ENCODE results near the gene TSEN54. TPM values are rescaled to one million over a fixed set of nuclear protein-coding genes. Genes with fewer than 3 reads are reported as not detected.

Gene TSEN54
- polyA plus RNA-seq, 1 of the 3 experiments (the other 2 are of a cell fraction): 29.8 TPM

- peak overlapping the region; percentile 100 for H3K4me2 ChIP-seq
- under 1% methylated on average over 33 of the region's 50 CpGs for WGBS (ENCODE audit: low lambda C conversion rate)
- 0 out of 2 replicates have a peak overlapping the region, but pooled peaks have one; percentile 52 for H2AFZ ChIP-seq (ENCODE audit: low read depth)
- ChIA-PET POLR2A (interaction anchor here (0.7 kb wide), 1 partner anchor 16 kb away, joined by 3 read pairs; no protein-coding TSS in a partner anchor), CTCF (interaction anchor here (0.7 to 1.8 kb wide), 10 partner anchors 10 to 235 kb away, joined by 3 to 9 read pairs (median 4); partner anchors contain the start of genes RECQL5, SAP30BP and SMIM5)
- H3K4me3 ChIP-seq (ENCODE audit: low read depth in 2 of 2, low read length in 1 of 2): peak overlapping the region; percentile 81 to 98
- H3K4me1 ChIP-seq (ENCODE audit: control insufficient read depth in 1 of 2, insufficient read depth in 2 of 2, low read depth in 1 of 2, low read length in 1 of 2): peaks cover 0 to 33% of the 10 kb centered on the region in 2 experiments; a peak in 1 of 4 replicates
- peaks cover 24% of the 10 kb centered on the region; the same call in 1 of the 2 replicates for H3K79me2 ChIP-seq (ENCODE audit: insufficient read depth)
- H4K20me1 ChIP-seq (ENCODE audit: insufficient read depth): peaks cover 30% of the 10 kb centered on the region
- no peaks in the 10 kb centered on the region for H3K9me3 ChIP-seq
- no peak for DNase-seq
- no peaks in the 10 kb centered on the region for H3K27me3 ChIP-seq (ENCODE audit: insufficient read depth)
- TF ChIP-seq MXI1 (IDR thresholded peaks at IDR 0.05; ENCODE audit: low read depth, low read length) (no peak), YY1 (IDR thresholded peaks at IDR 0.05; ENCODE audit: low read depth) (no peak), POLR2AphosphoS5 (IDR thresholded peaks at IDR 0.05; ENCODE audit: low read depth, low read length) (peak; percentile 44; the same call in 1 of the 2 replicates), GABPA (IDR thresholded peaks at IDR 0.05; ENCODE audit: low read depth) (no peak), EP300 (IDR thresholded peaks at IDR 0.05; ENCODE audit: borderline replicate concordance in 1 of 2, low read depth in 1 of 2, low read length in 1 of 2) (no peak)
- TF ChIP-seq, protein P1, sequence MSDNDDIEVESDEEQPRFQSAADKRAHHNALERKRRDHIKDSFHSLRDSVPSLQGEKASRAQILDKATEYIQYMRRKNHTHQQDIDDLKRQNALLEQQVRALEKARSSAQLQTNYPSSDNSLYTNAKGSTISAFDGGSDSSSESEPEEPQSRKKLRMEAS (IDR thresholded peaks at IDR 0.05; ENCODE audit: low read depth): no peak
- H3K36me3 ChIP-seq (replicated peaks in 1 of 2; ENCODE audit: control insufficient read depth in 1 of 2, insufficient read depth in 2 of 2, low read length in 1 of 2): peaks cover 10% of the 10 kb centered on the region in 2 experiments
- H3K27ac ChIP-seq (ENCODE audit: low read depth in 2 of 2, low read length in 1 of 2): peak overlapping the region; percentile 14 to 68; a peak in 2 of 4 replicates
- H3F3A ChIP-seq (replicated peaks; ENCODE audit: insufficient read depth): no peaks in the 10 kb centered on the region
- H3K9ac ChIP-seq: peak overlapping the region; percentile 78
- no peaks in the 10 kb centered on the region for H3K9me2 ChIP-seq
Observed at GRCh38 chr17:75514919-75515495, 1.3 kb upstream of the TSEN54 start.

- H3K9me3 ChIP-seq: no peaks in the 10 kb centered on the region
- peak within 1 kb of the TSS; percentile 45 to 88; a peak in 3 of 4 replicates for H3K27ac ChIP-seq (ENCODE audit: low read depth in 2 of 2, low read length in 1 of 2)
- POLR2A ChIA-PET: interaction anchor here (0.7 to 1.6 kb wide), 7 partner anchors 10 to 258 kb away, joined by 3 to 24 read pairs (median 4); partner anchors contain the start of genes GGA3, GRB2, LLGL2 and MRPS7
- peaks cover 24% of the 10 kb centered on the region; the same call in 1 of the 2 replicates for H3K79me2 ChIP-seq (ENCODE audit: insufficient read depth)
- peak within 1 kb of the TSS; percentile 100 for H3K4me2 ChIP-seq
- H3K9me2 ChIP-seq: no peaks in the 10 kb centered on the region
- H3K4me3 ChIP-seq (ENCODE audit: low read depth in 2 of 2, low read length in 1 of 2): peak within 1 kb of the TSS; percentile 81 to 98
- DNase-seq: peak; percentile 100
- H3K9ac ChIP-seq: peak within 1 kb of the TSS; percentile 78
- H3K4me1 ChIP-seq (ENCODE audit: control insufficient read depth in 1 of 2, insufficient read depth in 2 of 2, low read depth in 1 of 2, low read length in 1 of 2): peaks cover 0 to 33% of the 10 kb centered on the region in 2 experiments; a peak in 1 of 4 replicates
- peaks cover 30% of the 10 kb centered on the region for H4K20me1 ChIP-seq (ENCODE audit: insufficient read depth)
- H3K27me3 ChIP-seq (ENCODE audit: insufficient read depth): no peaks in the 10 kb centered on the region
- WGBS (ENCODE audit: low lambda C conversion rate): under 1% methylated on average over 46 of the region's 78 CpGs
- CTCF ChIA-PET: interaction anchor here (0.6 to 4.2 kb wide), 54 partner anchors 8 to 557 kb away, joined by 3 to 37 read pairs (median 4); partner anchors contain the start of genes GGA3, GRB2, LLGL2 and MIF4GD
- H3F3A ChIP-seq (replicated peaks; ENCODE audit: insufficient read depth): no peaks in the 10 kb centered on the region
- peak within 1 kb of the TSS; percentile 98 for H2AFZ ChIP-seq (ENCODE audit: low read depth)
- H3K36me3 ChIP-seq (replicated peaks in 1 of 2; ENCODE audit: control insufficient read depth in 1 of 2, insufficient read depth in 2 of 2, low read length in 1 of 2): peaks cover 10% of the 10 kb centered on the region in 2 experiments
- peak; percentile 70 for TF ChIP-seq SMC3 (IDR thresholded peaks at IDR 0.05; ENCODE audit: low read depth, low read length)
- peak; percentile 99 for TF ChIP-seq PBX3 (IDR thresholded peaks at IDR 0.05)
- peak; percentile 99 for TF ChIP-seq REST (IDR thresholded peaks at IDR 0.05; ENCODE audit: low read depth, low read length)
- peak; percentile 67 for TF ChIP-seq NRF1 (IDR thresholded peaks at IDR 0.05; ENCODE audit: low read depth, low read length)
- TF ChIP-seq MXI1 (IDR thresholded peaks at IDR 0.05; ENCODE audit: low read depth, low read length): peak; percentile 30; the same call in 1 of the 2 replicates
- no peak for TF ChIP-seq FOXJ3 (CRISPR knock-in tag; IDR thresholded peaks at IDR 0.05)
- TF ChIP-seq, protein P2, sequence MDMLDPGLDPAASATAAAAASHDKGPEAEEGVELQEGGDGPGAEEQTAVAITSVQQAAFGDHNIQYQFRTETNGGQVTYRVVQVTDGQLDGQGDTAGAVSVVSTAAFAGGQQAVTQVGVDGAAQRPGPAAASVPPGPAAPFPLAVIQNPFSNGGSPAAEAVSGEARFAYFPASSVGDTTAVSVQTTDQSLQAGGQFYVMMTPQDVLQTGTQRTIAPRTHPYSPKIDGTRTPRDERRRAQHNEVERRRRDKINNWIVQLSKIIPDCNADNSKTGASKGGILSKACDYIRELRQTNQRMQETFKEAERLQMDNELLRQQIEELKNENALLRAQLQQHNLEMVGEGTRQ (IDR thresholded peaks at IDR 0.05; ENCODE audit: borderline replicate concordance, low read depth, low read length): no peak; the same call in 1 of the 2 replicates
- TF ChIP-seq, protein P3, sequence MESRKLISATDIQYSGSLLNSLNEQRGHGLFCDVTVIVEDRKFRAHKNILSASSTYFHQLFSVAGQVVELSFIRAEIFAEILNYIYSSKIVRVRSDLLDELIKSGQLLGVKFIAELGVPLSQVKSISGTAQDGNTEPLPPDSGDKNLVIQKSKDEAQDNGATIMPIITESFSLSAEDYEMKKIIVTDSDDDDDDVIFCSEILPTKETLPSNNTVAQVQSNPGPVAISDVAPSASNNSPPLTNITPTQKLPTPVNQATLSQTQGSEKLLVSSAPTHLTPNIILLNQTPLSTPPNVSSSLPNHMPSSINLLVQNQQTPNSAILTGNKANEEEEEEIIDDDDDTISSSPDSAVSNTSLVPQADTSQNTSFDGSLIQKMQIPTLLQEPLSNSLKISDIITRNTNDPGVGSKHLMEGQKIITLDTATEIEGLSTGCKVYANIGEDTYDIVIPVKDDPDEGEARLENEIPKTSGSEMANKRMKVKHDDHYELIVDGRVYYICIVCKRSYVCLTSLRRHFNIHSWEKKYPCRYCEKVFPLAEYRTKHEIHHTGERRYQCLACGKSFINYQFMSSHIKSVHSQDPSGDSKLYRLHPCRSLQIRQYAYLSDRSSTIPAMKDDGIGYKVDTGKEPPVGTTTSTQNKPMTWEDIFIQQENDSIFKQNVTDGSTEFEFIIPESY (IDR thresholded peaks at IDR 0.05; ENCODE audit: borderline replicate concordance, low read depth): peak; percentile 39; the same call in 1 of the 2 replicates
- TF ChIP-seq SIN3A (IDR thresholded peaks at IDR 0.05; ENCODE audit: borderline replicate concordance, low read depth, low read length): peak; percentile 88
- no peak for TF ChIP-seq JUND (IDR thresholded peaks at IDR 0.05)
- no peak for TF ChIP-seq ELF1 (IDR thresholded peaks at IDR 0.05)
Observed at GRCh38 chr17:75515496-75516254, 653 bp upstream of the TSEN54 start, which contains the start of gene CASKIN2. CASKIN2 (minus strand) TSS chr17:75515537; CDS start chr17:75513804, 1,733 bp downstream.
